Stimulated activated CD4-positive, alpha-beta T cell treated with anti-CD3 and anti-CD28 coated beads, Interleukin-4, amount 100 ng/mL, for 48 hours (primary cell): ENCODE data around the gene TMED8.

Source experiments
- DNase-seq, 2 donors: peaks; one replicate each; pipeline ENCODE4 v3.0.0-alpha.2; 2020; ENCODE audit warnings: low read depth in 2 of 2

The TMED8 gene

DNA sequence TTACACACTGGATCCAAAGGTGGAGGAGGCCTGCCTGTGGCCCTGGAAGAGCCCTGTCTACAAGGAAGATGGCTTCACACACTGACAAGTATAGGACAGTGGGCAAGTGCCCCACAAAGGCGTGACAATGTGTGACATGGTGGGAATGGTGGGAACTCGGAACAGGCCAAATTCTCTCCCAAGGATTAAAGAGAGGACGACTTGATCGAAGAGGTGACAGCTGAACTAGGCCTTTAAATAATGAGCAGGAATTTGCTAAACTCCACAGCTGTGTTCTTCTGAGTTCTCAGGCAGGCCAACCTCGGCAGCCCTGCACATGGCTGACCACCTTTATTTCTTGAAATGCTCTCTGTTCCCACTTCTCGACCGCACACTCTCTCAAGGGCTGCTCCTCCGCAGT, 80.0 kb downstream of the TMED8 start:
- DNase-seq: no peak

- DNase-seq: no peak
These were observed 80.7 kb downstream of the TMED8 start for GRCh38 chr14:77296155-77296554.

GRCh38 chr14:77290705-77291104, 86.2 kb downstream of the TMED8 start:
- no peak for DNase-seq

- no peak for DNase-seq
These were observed 90.3 kb downstream of the TMED8 start for GRCh38 chr14:77286576-77286975.
